Measurements from ENCODE around the gene ADAM22.
A peak's percentile ranks its signal among the peaks of the same experiment; 100 is the strongest.

Gene ADAM22

GRCh38 chr7:88041583-88041982 is 107.5 kb downstream of the ADAM22 start:
- no peak for DNase-seq (ENCODE audit: low spot score)

GRCh38 chr7:88042157-88042556 is 108.1 kb downstream of the ADAM22 start:
- DNase-seq (ENCODE audit: low spot score): no peak

GRCh38 chr7:88042803-88043202 is 108.8 kb downstream of the ADAM22 start:
- no peak for DNase-seq (ENCODE audit: low spot score)

GRCh38 chr7:88044069-88044468 is 110.0 kb downstream of the ADAM22 start:
- DNase-seq (ENCODE audit: low spot score): no peak

GRCh38 chr7:88046839-88047573 is 113.0 kb downstream of the ADAM22 start:
- no peak for DNase-seq (ENCODE audit: low spot score)

GRCh38 chr7:88057655-88058054 is 123.6 kb downstream of the ADAM22 start:
- no peak for DNase-seq (ENCODE audit: low spot score)

DNA sequence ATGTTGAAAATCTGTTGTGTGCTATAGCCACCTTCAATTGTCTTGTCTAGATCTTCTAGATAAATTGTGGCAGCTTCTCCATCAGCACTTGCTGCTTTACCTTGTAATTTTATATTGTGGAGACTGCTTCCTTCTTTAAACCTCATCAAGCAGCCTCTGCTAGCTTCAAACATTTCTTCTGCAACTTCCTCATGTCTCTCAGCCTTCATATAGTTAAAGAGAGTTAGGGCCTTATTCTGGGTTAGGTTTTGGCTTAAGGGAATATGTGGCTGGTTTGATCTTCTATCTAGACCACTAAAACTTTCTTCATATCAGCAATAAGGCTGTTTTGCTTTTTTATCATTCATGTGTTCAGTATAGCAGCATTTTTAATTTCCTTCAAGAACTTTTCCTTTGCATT is 128.2 kb downstream of the ADAM22 start:
- no peak for DNase-seq (ENCODE audit: low spot score)

DNA sequence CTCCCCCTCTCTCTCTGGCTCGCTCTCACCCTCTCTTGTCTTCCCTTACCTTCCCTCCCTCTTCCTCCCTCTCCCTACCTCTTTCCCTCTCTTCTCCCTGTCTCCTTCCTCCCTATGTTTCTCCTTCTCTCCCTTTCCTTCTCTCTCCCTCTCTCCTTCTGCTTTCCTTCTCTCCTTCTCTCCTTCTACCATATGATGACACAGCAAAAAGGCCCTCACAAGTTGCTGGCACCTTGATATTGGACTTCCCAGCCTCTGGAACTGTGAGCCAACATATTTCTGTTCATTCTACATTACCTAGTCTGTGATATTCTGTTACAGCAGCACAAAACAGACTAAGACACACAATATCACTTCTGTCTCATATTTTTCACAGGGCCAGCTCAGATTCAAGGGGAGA is 135.0 kb downstream of the ADAM22 start:
- no peak for DNase-seq (ENCODE audit: low spot score)

GRCh38 chr7:88071994-88072714 is 138.1 kb downstream of the ADAM22 start:
- DNase-seq (ENCODE audit: low spot score): peak; percentile 22

GRCh38 chr7:88072715-88073055 is 138.6 kb downstream of the ADAM22 start:
- no peak for DNase-seq (ENCODE audit: low spot score)

- no peak for DNase-seq (ENCODE audit: low spot score)
Measured at GRCh38 chr7:88073626-88074025, 139.6 kb downstream of the ADAM22 start.

GRCh38 chr7:88075216-88075615 is 141.2 kb downstream of the ADAM22 start:
- DNase-seq (ENCODE audit: low spot score): no peak

DNA sequence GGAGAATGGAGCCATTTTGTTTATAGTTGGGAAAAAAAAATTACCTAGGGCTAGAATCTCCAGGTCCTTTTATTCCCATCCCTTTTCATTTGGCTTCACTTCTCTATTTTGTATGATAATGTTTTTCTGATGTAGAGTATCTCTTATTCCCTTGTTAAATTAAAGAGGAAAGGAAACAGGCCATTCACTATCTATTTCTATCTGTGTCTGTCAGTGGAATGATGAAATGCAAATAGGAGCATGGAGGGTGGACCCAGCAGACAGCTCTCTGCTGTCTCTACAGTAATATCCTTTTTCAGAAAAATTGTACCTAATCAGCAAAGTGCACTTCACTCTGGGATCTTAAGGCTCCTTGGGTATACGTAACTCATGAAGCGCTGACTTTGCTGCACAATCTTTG is 149.8 kb downstream of the ADAM22 start:
- DNase-seq (ENCODE audit: low spot score): no peak

- DNase-seq (ENCODE audit: low spot score): no peak
Measured at GRCh38 chr7:88089561-88089960, 155.5 kb downstream of the ADAM22 start.

DNA sequence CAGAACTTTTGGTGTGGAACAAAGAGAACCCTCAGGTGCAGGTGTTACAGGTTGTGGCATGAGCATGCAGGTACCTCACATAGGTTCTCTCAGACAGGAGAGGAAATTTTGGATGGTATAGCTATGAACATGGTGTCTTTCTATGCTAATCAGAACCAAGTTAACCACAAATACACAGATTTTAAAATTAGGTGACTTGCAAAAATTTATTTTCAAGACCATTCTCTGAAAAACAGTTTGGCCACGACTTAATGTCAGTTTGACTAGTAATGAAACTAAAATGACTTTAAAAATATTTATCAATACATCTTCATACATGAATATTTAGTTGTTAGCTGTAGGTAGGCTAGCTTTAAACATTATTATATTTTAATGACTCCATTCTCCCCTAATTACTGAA is 156.2 kb downstream of the ADAM22 start:
- no peak for DNase-seq (ENCODE audit: low spot score)

- no peak for DNase-seq (ENCODE audit: low spot score)
Measured at GRCh38 chr7:88090671-88091070, 156.6 kb downstream of the ADAM22 start.

DNA sequence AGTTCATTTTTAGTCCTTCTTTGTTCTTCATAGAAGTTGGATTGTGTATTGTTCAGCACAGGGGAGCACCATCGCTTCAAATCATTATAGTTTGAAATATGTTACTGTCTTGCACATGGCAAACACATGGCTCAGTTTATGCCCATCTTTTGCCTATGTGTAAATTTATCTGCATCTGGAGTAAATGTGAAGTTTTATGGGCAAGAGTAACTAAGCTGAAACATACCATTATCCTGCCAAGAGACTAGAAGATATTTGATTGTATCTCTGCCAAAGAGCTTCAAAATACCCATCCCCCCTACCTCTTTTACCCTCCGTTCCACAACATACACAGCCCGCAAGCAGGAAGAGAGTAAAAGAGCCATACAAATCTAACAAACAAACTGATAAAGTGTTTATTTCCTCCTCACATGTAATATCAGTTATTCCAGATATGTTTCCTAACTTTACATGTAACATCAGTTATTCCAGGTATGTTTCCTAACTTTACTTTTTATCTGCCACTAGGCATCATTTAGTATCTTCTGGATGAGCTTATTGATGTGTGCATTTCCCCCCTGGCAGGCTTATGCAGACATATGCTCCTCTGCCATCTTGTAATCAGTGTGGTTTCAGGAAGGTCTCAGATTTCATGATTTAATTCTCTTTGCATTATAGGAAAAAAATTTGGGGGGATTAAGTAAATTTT is 158.1 kb downstream of the ADAM22 start:
- no peak for DNase-seq (ENCODE audit: low spot score)

- DNase-seq (ENCODE audit: low spot score): no peak
Measured at GRCh38 chr7:88092676-88092999, 158.6 kb downstream of the ADAM22 start.

DNA sequence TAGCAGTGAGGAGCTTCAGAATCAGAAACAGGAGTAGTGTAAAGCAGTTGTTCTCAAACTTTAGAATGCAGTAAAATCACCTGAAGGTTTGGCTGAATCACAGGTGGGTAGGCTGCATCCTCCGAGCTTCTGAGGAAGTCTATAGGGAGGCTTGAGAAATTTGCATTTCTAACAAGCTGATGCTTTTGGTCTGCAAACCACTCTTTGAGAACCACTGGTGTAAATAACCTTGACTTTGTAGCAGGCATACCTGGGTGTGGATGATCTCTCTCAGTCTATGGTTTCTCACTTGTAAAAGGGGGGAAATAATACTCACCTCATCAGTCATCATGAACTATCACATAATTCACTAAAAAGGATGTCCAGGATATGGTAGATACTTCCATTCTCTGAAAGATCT is 167.7 kb downstream of the ADAM22 start:
- DNase-seq (ENCODE audit: low spot score): no peak

- DNase-seq (ENCODE audit: low spot score): no peak
Measured at GRCh38 chr7:88102675-88103074, 168.6 kb downstream of the ADAM22 start.

- DNase-seq (ENCODE audit: low spot score): no peak
Measured at GRCh38 chr7:88104732-88105131, 170.7 kb downstream of the ADAM22 start.

GRCh38 chr7:88105231-88105630 is 171.2 kb downstream of the ADAM22 start:
- no peak for DNase-seq (ENCODE audit: low spot score)

- DNase-seq (ENCODE audit: low spot score): no peak
Measured at GRCh38 chr7:88106434-88106833, 172.4 kb downstream of the ADAM22 start.
